Midbrain (tissue), 1 donor: ENCODE measurements around the gene IL36G.
"Not testable (repeated sequence)": the region's sequence is repeated elsewhere in the genome, so short reads cannot be mapped to it uniquely, and the experiment has no call there.

Source experiments
- DNase-seq: peaks from one replicate; lab custom pipeline; 2025; lab: John Stamatoyannopoulos, UW

The IL36G gene

GRCh38 chr2:112977559-112978056 is at the start of gene IL36G:
IL36G (plus strand) TSS chr2:112978006; CDS start chr2:112978639, 633 bp downstream.
- DNase-seq: no peak

GRCh38 chr2:112933261-112933660 is 44.5 kb upstream of the IL36G start:
- no peak for DNase-seq

- not testable (repeated sequence) for DNase-seq
Observed at GRCh38 chr2:112934117-112934516, 43.7 kb upstream of the IL36G start.

- no peak for DNase-seq
Observed at GRCh38 chr2:112936927-112937232, 40.9 kb upstream of the IL36G start.

- no peak for DNase-seq
Observed at GRCh38 chr2:112938904-112939303, 38.9 kb upstream of the IL36G start.

GRCh38 chr2:112939425-112939824 is 38.4 kb upstream of the IL36G start:
- no peak for DNase-seq

GRCh38 chr2:112940859-112941625 is 36.8 kb upstream of the IL36G start:
- no peak for DNase-seq

GRCh38 chr2:112941753-112942653 is 35.8 kb upstream of the IL36G start:
- peak; percentile 79 for DNase-seq

- DNase-seq: no peak
Observed at GRCh38 chr2:112942654-112943002, 35.2 kb upstream of the IL36G start.

GRCh38 chr2:112944971-112945370 is 32.8 kb upstream of the IL36G start:
- DNase-seq: no peak

- DNase-seq: no peak
Observed at GRCh38 chr2:112946086-112946485, 31.7 kb upstream of the IL36G start.

GRCh38 chr2:112947374-112947773 is 30.4 kb upstream of the IL36G start:
- no peak for DNase-seq

- DNase-seq: no peak
Observed at GRCh38 chr2:112949456-112949855, 28.4 kb upstream of the IL36G start.

- DNase-seq: no peak
Observed at GRCh38 chr2:112954364-112954763, 23.4 kb upstream of the IL36G start.

GRCh38 chr2:112957511-112957910 is 20.3 kb upstream of the IL36G start:
- DNase-seq: no peak

GRCh38 chr2:112958428-112959108 is 19.2 kb upstream of the IL36G start:
- DNase-seq: peak; percentile 31

GRCh38 chr2:112959109-112959812 is 18.5 kb upstream of the IL36G start:
- DNase-seq: no peak

GRCh38 chr2:112960230-112960825 is 17.5 kb upstream of the IL36G start:
- no peak for DNase-seq

GRCh38 chr2:112962308-112963175 is 15.3 kb upstream of the IL36G start:
- DNase-seq: no peak

GRCh38 chr2:112967023-112967422 is 10.8 kb upstream of the IL36G start:
- DNase-seq: no peak
